MM.1S (cell line): ENCODE data around the gene NALCN.

Experiments
- CTCF ChIP-seq: fragments of 300-600 bp; sonication (generic); IDR thresholded peaks from 2 replicates; pipeline ENCODE4 v1.5.1; 2016; ENCODE audit warnings: antibody characterized with exemption, low read length, mixed read lengths
- EZH2phosphoT487 ChIP-seq: fragments of 300-600 bp; sonication (generic); IDR thresholded peaks from 2 replicates; pipeline ENCODE4 v1.6.1; 2018; ENCODE audit warnings: antibody characterized with exemption, low read length

GRCh38 chr13:101085551-101085950, 330.8 kb downstream of the NALCN start:
- TF ChIP-seq CTCF: no peak
- TF ChIP-seq EZH2phosphoT487: no peak
